ENCODE measurements around the gene FBXW4.

Gene FBXW4

DNA sequence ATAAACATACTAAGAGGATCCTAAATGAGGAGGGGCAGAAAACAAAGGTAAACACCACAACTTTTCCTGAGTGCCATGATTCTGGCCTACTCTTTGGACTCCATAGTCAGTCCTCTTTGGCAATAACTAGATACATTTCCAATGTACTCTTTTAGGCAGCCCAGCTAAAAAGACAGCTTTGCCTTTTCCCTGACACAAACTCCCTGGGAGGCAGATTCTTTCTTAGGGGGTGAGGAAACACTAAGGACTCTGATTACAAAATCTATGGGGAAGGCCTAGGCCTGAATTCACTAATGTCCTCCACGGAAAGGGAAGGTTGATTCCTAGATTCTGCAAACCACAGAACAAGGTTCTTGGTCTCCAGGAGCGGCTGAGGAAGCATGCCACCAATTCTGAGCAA is 25.8 kb downstream of the FBXW4 start:
- TF ChIP-seq, protein P1, sequence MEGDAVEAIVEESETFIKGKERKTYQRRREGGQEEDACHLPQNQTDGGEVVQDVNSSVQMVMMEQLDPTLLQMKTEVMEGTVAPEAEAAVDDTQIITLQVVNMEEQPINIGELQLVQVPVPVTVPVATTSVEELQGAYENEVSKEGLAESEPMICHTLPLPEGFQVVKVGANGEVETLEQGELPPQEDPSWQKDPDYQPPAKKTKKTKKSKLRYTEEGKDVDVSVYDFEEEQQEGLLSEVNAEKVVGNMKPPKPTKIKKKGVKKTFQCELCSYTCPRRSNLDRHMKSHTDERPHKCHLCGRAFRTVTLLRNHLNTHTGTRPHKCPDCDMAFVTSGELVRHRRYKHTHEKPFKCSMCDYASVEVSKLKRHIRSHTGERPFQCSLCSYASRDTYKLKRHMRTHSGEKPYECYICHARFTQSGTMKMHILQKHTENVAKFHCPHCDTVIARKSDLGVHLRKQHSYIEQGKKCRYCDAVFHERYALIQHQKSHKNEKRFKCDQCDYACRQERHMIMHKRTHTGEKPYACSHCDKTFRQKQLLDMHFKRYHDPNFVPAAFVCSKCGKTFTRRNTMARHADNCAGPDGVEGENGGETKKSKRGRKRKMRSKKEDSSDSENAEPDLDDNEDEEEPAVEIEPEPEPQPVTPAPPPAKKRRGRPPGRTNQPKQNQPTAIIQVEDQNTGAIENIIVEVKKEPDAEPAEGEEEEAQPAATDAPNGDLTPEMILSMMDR (IDR thresholded peaks at IDR 0.05; ENCODE audit: insufficient read depth, low read length, missing control alignments), result no peak
- CTCF ChIA-PET, result no interaction called here
- POLR2A ChIA-PET, result no interaction called here

DNA sequence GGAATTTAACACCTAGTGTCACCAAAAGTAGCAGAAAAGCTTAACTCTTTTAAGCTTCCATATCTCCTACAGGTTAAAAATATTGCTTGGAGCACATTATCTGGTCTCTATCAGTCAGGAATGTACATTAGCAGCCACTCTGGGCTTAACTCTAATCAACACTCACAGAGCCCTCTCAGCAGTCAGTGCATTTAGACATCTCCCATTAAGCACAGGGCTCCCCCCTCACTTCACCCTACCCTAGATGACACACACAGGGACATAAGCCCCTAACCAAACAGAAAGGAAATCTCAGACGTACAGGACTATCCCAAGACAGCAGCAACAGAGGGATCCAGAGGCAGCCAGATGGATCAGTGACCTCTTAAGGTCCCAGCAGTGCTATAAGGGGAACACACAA is 26.4 kb downstream of the FBXW4 start:
- CTCF ChIA-PET, result interaction anchor here (1.5 kb wide), 1 partner anchor 11 kb away, joined by 4 read pairs; no protein-coding TSS in a partner anchor
- H3K4me3 ChIP-seq (ENCODE audit: low read depth, low read length), result no peak overlapping the region
- POLR2A ChIA-PET, result no interaction called here
- TF ChIP-seq, protein P1 (IDR thresholded peaks at IDR 0.05; ENCODE audit: insufficient read depth, low read length, missing control alignments), result no peak
- DNase-seq (ENCODE audit: low read depth, low spot score), result no peak

More for the DNA sequence above, 25.8 kb downstream of the FBXW4 start:
- no peak for DNase-seq (ENCODE audit: low read depth, low spot score)
- no peak overlapping the region for H3K4me3 ChIP-seq (ENCODE audit: low read depth, low read length)

DNA sequence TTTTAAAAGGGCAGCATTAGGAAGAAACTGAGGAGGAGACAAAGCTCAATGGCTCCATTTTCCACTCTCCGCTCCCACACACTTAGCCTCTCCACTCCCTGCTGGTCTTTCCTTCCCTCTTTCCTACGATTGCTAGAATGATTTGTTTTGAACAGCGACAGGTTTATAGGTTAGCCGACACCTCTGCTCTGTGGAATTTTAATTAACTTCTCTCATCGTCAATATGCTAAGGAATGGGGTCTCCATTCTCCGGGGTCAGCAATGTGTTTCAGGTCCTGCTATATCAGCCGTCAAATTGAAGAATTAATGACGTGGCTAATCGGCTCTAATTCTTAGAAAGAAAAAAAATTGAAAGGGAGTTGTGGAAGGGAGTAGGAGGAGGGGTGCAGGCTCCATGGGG is 28.9 kb downstream of the FBXW4 start:
- ChIA-PET CTCF (interaction anchor here (1.4 kb wide), 1 partner anchor 570 kb away, joined by 4 read pairs; no protein-coding TSS in a partner anchor), POLR2A (no interaction called here)
- TF ChIP-seq, protein P1 (IDR thresholded peaks at IDR 0.05; ENCODE audit: insufficient read depth, low read length, missing control alignments), result no peak

DNA sequence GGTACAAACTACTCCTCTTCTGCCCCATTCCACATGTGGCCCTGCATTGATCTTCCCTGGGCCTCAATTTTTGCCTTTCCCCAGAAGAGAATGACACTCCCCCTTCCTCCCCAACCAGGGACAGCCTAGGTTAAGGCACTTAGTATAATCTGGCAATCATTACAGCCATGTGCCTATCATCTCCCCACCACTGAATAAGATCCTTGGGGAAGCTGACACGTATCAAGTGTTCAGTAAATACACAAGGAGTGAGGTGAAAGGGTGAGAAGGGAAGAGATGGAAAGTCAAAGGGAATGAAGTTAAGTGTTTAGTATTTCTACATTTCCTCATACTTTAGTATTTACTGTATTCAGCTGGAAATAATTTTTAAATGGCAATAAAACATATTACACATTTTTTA is 31.9 kb downstream of the FBXW4 start:
- H3K4me3 ChIP-seq (ENCODE audit: low read depth, low read length), result no peak overlapping the region
- TF ChIP-seq, protein P1 (IDR thresholded peaks at IDR 0.05; ENCODE audit: insufficient read depth, low read length, missing control alignments), result no peak
- CTCF ChIA-PET, result no interaction called here
- POLR2A ChIA-PET, result no interaction called here
- DNase-seq (ENCODE audit: low read depth, low spot score), result no peak

More for the DNA sequence above, 28.9 kb downstream of the FBXW4 start:
- no peak for DNase-seq (ENCODE audit: low read depth, low spot score)
- no peak overlapping the region for H3K4me3 ChIP-seq (ENCODE audit: low read depth, low read length)

DNA sequence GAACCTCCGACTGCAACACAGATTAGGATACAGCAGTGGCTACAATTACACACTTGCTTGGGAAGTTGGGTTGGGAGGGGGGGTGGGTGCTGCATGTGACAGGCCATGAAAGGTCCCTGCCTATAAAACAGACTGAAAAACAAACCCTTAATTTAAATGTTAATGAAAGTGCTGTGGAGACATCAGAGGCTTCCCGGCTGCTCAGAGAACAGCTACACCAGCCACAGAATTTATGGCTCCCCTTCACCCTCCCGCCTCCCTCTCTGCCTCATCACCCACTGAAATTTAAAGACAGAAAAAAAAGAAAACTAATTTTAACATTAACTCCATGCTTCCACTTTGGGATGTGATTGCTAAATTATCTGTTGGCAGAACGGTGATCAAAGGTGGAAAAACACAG is 34.7 kb downstream of the FBXW4 start:
- no peak for DNase-seq (ENCODE audit: low read depth, low spot score)
- TF ChIP-seq, protein P1 (IDR thresholded peaks at IDR 0.05; ENCODE audit: insufficient read depth, low read length, missing control alignments), result no peak
- POLR2A ChIA-PET, result no interaction called here
- CTCF ChIA-PET, result interaction anchor here (1.2 to 1.6 kb wide), 2 partner anchors 57 to 193 kb away, joined by 3 to 5 read pairs; no protein-coding TSS in a partner anchor
- H3K4me3 ChIP-seq (ENCODE audit: low read depth, low read length), result no peak overlapping the region

DNA sequence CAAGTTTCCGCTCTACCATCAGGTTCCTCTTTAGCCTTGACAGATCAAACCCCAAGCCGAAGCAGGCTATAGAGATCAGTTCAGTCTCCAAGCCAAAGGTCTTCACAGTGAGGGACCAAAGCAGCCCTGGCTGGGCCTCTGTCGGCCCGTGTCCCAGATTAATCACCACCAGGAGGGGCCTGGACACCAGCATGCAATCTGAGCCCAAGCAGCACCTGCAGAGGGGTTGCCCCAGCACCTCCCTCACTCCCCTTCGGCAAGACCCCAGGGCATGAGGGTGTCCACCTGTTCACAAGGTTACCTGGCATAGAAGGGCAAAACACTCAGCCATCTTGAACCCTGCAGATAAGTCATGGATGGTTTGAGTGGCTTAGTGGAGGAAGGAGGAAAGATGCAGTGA is 36.0 kb downstream of the FBXW4 start:
- CTCF ChIA-PET, result no interaction called here
- no peak for DNase-seq (ENCODE audit: low read depth, low spot score)
- POLR2A ChIA-PET, result no interaction called here
- TF ChIP-seq, protein P1 (IDR thresholded peaks at IDR 0.05; ENCODE audit: insufficient read depth, low read length, missing control alignments), result no peak
- H3K4me3 ChIP-seq (ENCODE audit: low read depth, low read length), result no peak overlapping the region
